Measurements from ENCODE around the gene FAM171A2.

Gene FAM171A2

GRCh38 chr17:44390250-44390870 lies 26.7 kb upstream of the FAM171A2 start:
- Histone ChIP-seq H3K27me3 (replicated peaks; ENCODE audit: control insufficient read depth, insufficient read depth, low read length) (no peaks in the 10 kb centered on the region), H3K4me3 (replicated peaks; ENCODE audit: low read depth, low read length) (no peak overlapping the region), H3K36me3 (ENCODE audit: control insufficient read depth, insufficient read depth, low read length) (no peaks in the 10 kb centered on the region)
- DNase-seq (ENCODE audit: extremely low read depth, insufficient read length): no peak
- no peak for TF ChIP-seq CTCF (IDR thresholded peaks at IDR 0.05; ENCODE audit: insufficient read depth, low read length, poor library complexity, severe bottlenecking)

DNA sequence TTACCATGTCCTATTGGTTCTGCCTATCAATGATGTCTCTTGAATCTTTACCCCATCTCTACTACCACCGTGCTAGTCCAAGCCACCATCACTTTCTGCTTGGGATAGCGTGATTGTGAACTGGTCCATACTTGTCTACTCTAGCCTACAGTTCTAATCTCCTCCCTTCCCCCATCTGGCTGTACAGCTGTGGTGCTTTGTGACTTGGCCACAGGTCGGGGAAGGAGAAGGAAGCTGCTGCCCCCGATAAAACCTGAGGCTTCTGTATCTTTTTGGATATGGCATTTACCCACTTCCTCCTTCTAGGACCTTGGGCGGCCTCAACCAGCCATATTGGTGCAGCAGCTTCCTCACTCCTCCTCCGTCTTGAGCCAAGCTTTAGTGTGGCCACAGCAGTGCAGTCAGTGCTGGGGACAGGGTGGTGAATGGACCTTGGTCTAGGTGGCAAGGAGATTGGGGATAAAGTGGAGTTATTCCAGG lies 26.1 kb upstream of the FAM171A2 start:
- TF ChIP-seq CTCF (IDR thresholded peaks at IDR 0.05; ENCODE audit: insufficient read depth, low read length, poor library complexity, severe bottlenecking): no peak
- DNase-seq (ENCODE audit: extremely low read depth, insufficient read length): no peak
- Histone ChIP-seq H3K27me3 (replicated peaks; ENCODE audit: control insufficient read depth, insufficient read depth, low read length) (no peaks in the 10 kb centered on the region), H3K36me3 (ENCODE audit: control insufficient read depth, insufficient read depth, low read length) (no peaks in the 10 kb centered on the region), H3K4me3 (replicated peaks; ENCODE audit: low read depth, low read length) (no peak overlapping the region)

DNA sequence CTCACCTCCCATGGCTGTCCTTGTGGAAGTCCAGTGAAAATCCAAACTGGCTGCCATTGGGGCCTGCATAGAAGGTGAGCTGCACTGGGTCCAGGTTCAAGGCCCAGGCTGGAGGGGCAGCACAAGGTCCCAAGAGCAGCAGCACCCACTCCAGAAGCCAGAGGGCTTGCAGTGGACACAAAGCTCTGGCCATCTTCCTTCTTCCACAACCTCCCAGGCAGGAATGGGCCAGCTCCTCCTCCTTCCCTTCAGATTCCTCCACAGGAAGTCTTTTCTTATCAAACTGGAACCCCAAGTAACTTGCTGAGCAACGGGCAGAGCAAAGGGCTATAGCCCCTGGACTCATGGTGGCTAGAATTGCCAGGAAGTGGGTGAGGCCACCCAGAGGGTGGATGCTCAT lies 25.6 kb upstream of the FAM171A2 start, which contains the start of gene ITGA2B:
Gene ITGA2B (minus strand): TSS at position 369 of the 400 bp plus-strand sequence. CDS start 176 bp downstream, at position 193.
- DNase-seq (ENCODE audit: extremely low read depth, insufficient read length): no peak
- H3K27me3 ChIP-seq (replicated peaks; ENCODE audit: control insufficient read depth, insufficient read depth, low read length): no peaks in the 10 kb centered on the region
- no peak within 1 kb of the TSS for H3K4me3 ChIP-seq (replicated peaks; ENCODE audit: low read depth, low read length)
- no peak for TF ChIP-seq CTCF (IDR thresholded peaks at IDR 0.05; ENCODE audit: insufficient read depth, low read length, poor library complexity, severe bottlenecking)
- H3K36me3 ChIP-seq (ENCODE audit: control insufficient read depth, insufficient read depth, low read length): no peaks in the 10 kb centered on the region

GRCh38 chr17:44387804-44388203 lies 24.2 kb upstream of the FAM171A2 start:
- Histone ChIP-seq H3K36me3 (ENCODE audit: control insufficient read depth, insufficient read depth, low read length) (no peaks in the 10 kb centered on the region), H3K27me3 (replicated peaks; ENCODE audit: control insufficient read depth, insufficient read depth, low read length) (no peaks in the 10 kb centered on the region; the same call in 1 of the 2 replicates), H3K4me3 (replicated peaks; ENCODE audit: low read depth, low read length) (no peak overlapping the region)
- no peak for DNase-seq (ENCODE audit: extremely low read depth, insufficient read length)
- TF ChIP-seq CTCF (IDR thresholded peaks at IDR 0.05; ENCODE audit: insufficient read depth, low read length, poor library complexity, severe bottlenecking): no peak

GRCh38 chr17:44386182-44386525 lies 22.5 kb upstream of the FAM171A2 start:
- no peaks in the 10 kb centered on the region; the same call in 1 of the 2 replicates for H3K27me3 ChIP-seq (replicated peaks; ENCODE audit: control insufficient read depth, insufficient read depth, low read length)
- H3K36me3 ChIP-seq (ENCODE audit: control insufficient read depth, insufficient read depth, low read length): no peaks in the 10 kb centered on the region
- no peak for DNase-seq (ENCODE audit: extremely low read depth, insufficient read length)
- H3K4me3 ChIP-seq (replicated peaks; ENCODE audit: low read depth, low read length): no peak overlapping the region
- TF ChIP-seq CTCF (IDR thresholded peaks at IDR 0.05; ENCODE audit: insufficient read depth, low read length, poor library complexity, severe bottlenecking): no peak
